ACC112 (cell line): ENCODE results near the gene C7orf57.
"Not testable (repeated sequence)": the region's sequence is repeated elsewhere in the genome, so short reads cannot be mapped to it uniquely, and the experiment has no call there.

Source experiments
- H2AFZ ChIP-seq: fragments of 200-600 bp; sonication (generic); one replicate; pipeline ENCODE4 v1.6.0; 2017; ENCODE audit warnings: antibody characterized with exemption, low read length; ENCODE audit not compliant: unreplicated experiment
- H3K27ac ChIP-seq: fragments of 200-600 bp; sonication (generic); 2 replicates; pipeline ENCODE4 v1.5.1; 2014; ENCODE audit warnings: low read depth, mild to moderate bottlenecking, antibody characterized with exemption, low read length, moderate library complexity
- H3K27me3 ChIP-seq: fragments of 200-600 bp; sonication (generic); 2 replicates; pipeline ENCODE4 v1.6.1; 2014; ENCODE audit warnings: mild to moderate bottlenecking, antibody characterized with exemption, low read length, moderate library complexity, mixed read lengths; ENCODE audit not compliant: insufficient read depth
- H3K36me3 ChIP-seq: fragments of 200-600 bp; sonication (generic); 2 replicates; pipeline ENCODE4 v1.6.1; 2016; ENCODE audit warnings: mild to moderate bottlenecking, antibody characterized with exemption, low read length, moderate library complexity, mixed read lengths; ENCODE audit not compliant: insufficient read depth
- H3K4me1 ChIP-seq: fragments of 200-600 bp; sonication (generic); one replicate; pipeline ENCODE4 v1.6.1; 2016; ENCODE audit warnings: low read length, mixed read lengths; ENCODE audit not compliant: insufficient read depth, unreplicated experiment, control insufficient read depth
- H3K4me3 ChIP-seq: fragments of 200-600 bp; sonication (generic); 2 replicates; pipeline ENCODE4 v1.5.1; 2014; ENCODE audit warnings: mild to moderate bottlenecking, low read depth, low read length
- H3K79me2 ChIP-seq: fragments of 200-600 bp; sonication (generic); one replicate; pipeline ENCODE4 v1.6.0; 2016; ENCODE audit warnings: low read length; ENCODE audit not compliant: control insufficient read depth, unreplicated experiment, insufficient read depth

C7orf57 gene

GRCh38 chr7:48049850-48050249 lies 14.5 kb downstream of the C7orf57 start:
- H3K27ac ChIP-seq = no peak overlapping the region
- H3K27me3 ChIP-seq = no peaks in the 10 kb centered on the region
- H2AFZ ChIP-seq = no peak overlapping the region
- H3K79me2 ChIP-seq = no peaks in the 10 kb centered on the region
- no peaks in the 10 kb centered on the region for H3K36me3 ChIP-seq
- no peak overlapping the region for H3K4me3 ChIP-seq
- peaks cover 7% of the 10 kb centered on the region for H3K4me1 ChIP-seq

- H3K4me3 ChIP-seq = no peak overlapping the region
Observed at GRCh38 chr7:48052748-48053147, 17.4 kb downstream of the C7orf57 start.

GRCh38 chr7:48053736-48054135 lies 18.4 kb downstream of the C7orf57 start:
- H3K27me3 ChIP-seq = no peaks in the 10 kb centered on the region
- no peaks in the 10 kb centered on the region for H3K79me2 ChIP-seq
- no peak overlapping the region for H3K4me3 ChIP-seq
- H3K27ac ChIP-seq = no peak overlapping the region
- H3K36me3 ChIP-seq = no peaks in the 10 kb centered on the region
- H3K4me1 ChIP-seq = peaks cover 7% of the 10 kb centered on the region
- no peak overlapping the region for H2AFZ ChIP-seq

More at GRCh38 chr7:48052748-48053147, 17.4 kb downstream of the C7orf57 start:
- H3K36me3 ChIP-seq = no peaks in the 10 kb centered on the region
- H2AFZ ChIP-seq = no peak overlapping the region
- H3K79me2 ChIP-seq = no peaks in the 10 kb centered on the region
- no peaks in the 10 kb centered on the region for H3K27me3 ChIP-seq
- peaks cover 7% of the 10 kb centered on the region for H3K4me1 ChIP-seq
- H3K27ac ChIP-seq = no peak overlapping the region

GRCh38 chr7:48058990-48059389 lies 23.6 kb downstream of the C7orf57 start:
- no peaks in the 10 kb centered on the region for H3K4me1 ChIP-seq

GRCh38 chr7:48059706-48060105 lies 24.4 kb downstream of the C7orf57 start:
- Histone ChIP-seq H3K36me3 (no peaks in the 10 kb centered on the region), H3K27ac (no peak overlapping the region)

More at GRCh38 chr7:48058990-48059389, 23.6 kb downstream of the C7orf57 start:
- Histone ChIP-seq H3K27me3 (no peaks in the 10 kb centered on the region), H3K4me3 (no peak overlapping the region), H2AFZ (no peak overlapping the region), H3K27ac (no peak overlapping the region), H3K79me2 (no peaks in the 10 kb centered on the region), H3K36me3 (no peaks in the 10 kb centered on the region)

GRCh38 chr7:48063985-48064384 lies 28.6 kb downstream of the C7orf57 start:
- no peaks in the 10 kb centered on the region for H3K79me2 ChIP-seq
- H3K27me3 ChIP-seq = no peaks in the 10 kb centered on the region
- H3K4me3 ChIP-seq = no peak overlapping the region
- H2AFZ ChIP-seq = no peak overlapping the region
- H3K36me3 ChIP-seq = no peaks in the 10 kb centered on the region
- no peaks in the 10 kb centered on the region for H3K4me1 ChIP-seq
- no peak overlapping the region for H3K27ac ChIP-seq

More at GRCh38 chr7:48059706-48060105, 24.4 kb downstream of the C7orf57 start:
- no peak overlapping the region for H3K4me3 ChIP-seq
- H3K27me3 ChIP-seq = no peaks in the 10 kb centered on the region
- no peak overlapping the region for H2AFZ ChIP-seq
- H3K4me1 ChIP-seq = no peaks in the 10 kb centered on the region
- H3K79me2 ChIP-seq = no peaks in the 10 kb centered on the region

- no peaks in the 10 kb centered on the region for H3K4me1 ChIP-seq
- H3K27ac ChIP-seq = no peak overlapping the region
- no peak overlapping the region for H2AFZ ChIP-seq
- no peaks in the 10 kb centered on the region for H3K79me2 ChIP-seq
- H3K36me3 ChIP-seq = no peaks in the 10 kb centered on the region
- H3K27me3 ChIP-seq = no peaks in the 10 kb centered on the region
- no peak overlapping the region for H3K4me3 ChIP-seq
Observed at GRCh38 chr7:48067475-48067874, 32.1 kb downstream of the C7orf57 start.

- H3K36me3 ChIP-seq = no peaks in the 10 kb centered on the region
- no peak overlapping the region for H3K4me3 ChIP-seq
- H2AFZ ChIP-seq = peak overlapping the region; percentile 21
- H3K27me3 ChIP-seq = no peaks in the 10 kb centered on the region
- H3K4me1 ChIP-seq = peaks cover 5% of the 10 kb centered on the region
- no peak overlapping the region for H3K27ac ChIP-seq
- H3K79me2 ChIP-seq = no peaks in the 10 kb centered on the region
Observed at GRCh38 chr7:48074204-48074654, 38.9 kb downstream of the C7orf57 start.

- H3K27me3 ChIP-seq = no peaks in the 10 kb centered on the region
- H3K4me1 ChIP-seq = peaks cover 6% of the 10 kb centered on the region
- H3K27ac ChIP-seq = no peak overlapping the region
- H3K4me3 ChIP-seq = no peak overlapping the region
- no peaks in the 10 kb centered on the region for H3K79me2 ChIP-seq
- no peaks in the 10 kb centered on the region for H3K36me3 ChIP-seq
- H2AFZ ChIP-seq = no peak overlapping the region
Observed at GRCh38 chr7:48077423-48077822, 42.1 kb downstream of the C7orf57 start.

- H3K36me3 ChIP-seq = no peaks in the 10 kb centered on the region
- no peaks in the 10 kb centered on the region for H3K27me3 ChIP-seq
- H3K27ac ChIP-seq = no peak overlapping the region
- H2AFZ ChIP-seq = no peak overlapping the region
- H3K4me1 ChIP-seq = peaks cover 17% of the 10 kb centered on the region
- no peak overlapping the region for H3K4me3 ChIP-seq
- no peaks in the 10 kb centered on the region for H3K79me2 ChIP-seq
Observed at GRCh38 chr7:48078470-48078869, 43.1 kb downstream of the C7orf57 start.

GRCh38 chr7:48082378-48082777 lies 47.0 kb downstream of the C7orf57 start:
- H3K36me3 ChIP-seq, H3K27me3 ChIP-seq, H3K4me3 ChIP-seq, H3K79me2 ChIP-seq, H2AFZ ChIP-seq: not testable (repeated sequence)
- peaks cover 46% of the 10 kb centered on the region for H3K4me1 ChIP-seq
- peak overlapping the region; percentile 98; the same call in 1 of the 2 replicates for H3K27ac ChIP-seq
